ENCODE data around the gene LPP. TPM values are rescaled to one million over a fixed set of nuclear protein-coding genes. Genes with fewer than 3 reads are reported as not detected.

The LPP gene
- total RNA-seq, 1 donor from 2014 or later = 28.2 TPM

DNA sequence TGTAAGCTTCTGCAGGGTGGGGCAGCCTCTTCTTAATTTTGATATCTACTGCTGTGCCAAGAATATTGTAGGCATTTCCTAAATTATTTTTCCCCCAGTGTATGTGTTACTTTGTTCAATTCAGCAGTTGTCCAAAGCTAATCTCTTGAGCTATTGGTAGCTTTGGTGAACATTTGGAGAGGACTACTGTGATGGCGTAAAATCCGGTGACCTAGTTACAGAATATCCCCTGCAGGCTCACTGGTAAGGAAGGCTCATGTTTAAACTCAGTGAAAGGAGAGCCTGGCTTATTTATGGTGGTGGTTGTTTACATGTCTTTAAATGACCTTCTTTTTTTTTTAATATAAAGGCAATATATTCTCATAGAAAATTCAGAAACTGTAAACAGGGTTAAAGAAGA is 105.6 kb downstream of the LPP start:
- Histone ChIP-seq H3K9me3 (ENCODE audit: control insufficient read depth in 3 of 3, low read length in 3 of 3) (no peaks in the 10 kb centered on the region), H3K36me3 (ENCODE audit: control insufficient read depth in 3 of 3, insufficient read depth in 3 of 3, low read length in 3 of 3) (peaks cover 0 to 5% (median 0%) of the 10 kb centered on the region in 3 donors), H3K27ac (ENCODE audit: low read depth, low read length) (peak overlapping the region; percentile 91), H3K4me1 (ENCODE audit: control insufficient read depth in 3 of 3, insufficient read depth in 3 of 3, low read length in 3 of 3) (peaks cover 32 to 50% (median 34%) of the 10 kb centered on the region in 3 donors), H3K27me3 (ENCODE audit: control insufficient read depth in 3 of 3, insufficient read depth in 3 of 3, low read length in 3 of 3) (no peaks in the 10 kb centered on the region), H3K4me3 (ENCODE audit: low read length in 3 of 3) (no peak overlapping the region), H3K9ac (ENCODE audit: low read depth in 1 of 3, low read length in 3 of 3) (no peak overlapping the region)

DNA sequence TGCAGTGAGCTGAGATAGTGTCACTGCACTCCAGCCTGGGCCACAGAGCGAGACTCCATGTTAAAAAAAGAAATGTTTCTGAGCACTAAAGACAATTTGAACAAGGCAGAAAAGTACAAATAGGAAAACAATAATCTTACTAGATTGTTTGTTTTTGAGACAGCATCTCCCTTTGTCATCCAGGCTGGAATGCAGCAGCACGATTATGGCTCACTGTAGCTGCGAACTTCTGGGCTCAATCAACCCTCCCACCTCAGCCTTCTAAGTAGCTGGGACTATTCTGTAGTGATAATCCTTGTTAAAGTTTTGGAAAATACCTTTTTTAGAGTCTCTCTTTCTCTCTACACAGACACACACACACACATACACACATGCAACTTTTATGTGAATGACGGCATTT is 107.1 kb downstream of the LPP start:
- Histone ChIP-seq H3K9ac (ENCODE audit: low read depth in 1 of 3, low read length in 3 of 3) (no peak overlapping the region), H3K36me3 (ENCODE audit: control insufficient read depth in 3 of 3, insufficient read depth in 3 of 3, low read length in 3 of 3) (no peaks in the 10 kb centered on the region), H3K27me3 (ENCODE audit: control insufficient read depth in 3 of 3, insufficient read depth in 3 of 3, low read length in 3 of 3) (no peaks in the 10 kb centered on the region), H3K4me3 (ENCODE audit: low read length in 3 of 3) (no peak overlapping the region), H3K27ac (ENCODE audit: low read depth, low read length) (peak overlapping the region; percentile 91), H3K4me1 (ENCODE audit: control insufficient read depth in 3 of 3, insufficient read depth in 3 of 3, low read length in 3 of 3) (peaks cover 44 to 52% (median 47%) of the 10 kb centered on the region in 3 donors), H3K9me3 (ENCODE audit: control insufficient read depth in 3 of 3, low read length in 3 of 3) (no peaks in the 10 kb centered on the region)

DNA sequence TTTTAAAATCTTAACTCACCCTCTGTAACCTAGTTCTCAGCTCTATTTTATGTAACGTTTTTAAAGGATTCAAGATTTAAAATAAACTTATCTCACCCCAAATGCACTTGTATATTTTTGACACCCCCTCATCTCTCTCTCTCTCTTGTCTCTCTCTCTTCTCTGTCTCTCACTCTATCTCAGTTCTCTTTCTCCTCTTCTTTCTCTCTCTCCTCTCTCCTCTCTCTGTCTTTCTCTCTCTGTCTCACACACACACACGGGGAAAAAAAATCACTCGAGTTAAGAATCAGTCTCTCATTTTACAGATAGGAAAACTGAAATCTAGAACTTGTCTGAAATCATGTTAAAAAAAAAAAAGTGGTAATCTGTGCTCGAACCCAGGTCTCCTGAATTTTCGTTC is 108.5 kb downstream of the LPP start:
- H3K27me3 ChIP-seq (ENCODE audit: control insufficient read depth in 3 of 3, insufficient read depth in 3 of 3, low read length in 3 of 3) = no peaks in the 10 kb centered on the region
- no peaks in the 10 kb centered on the region for H3K36me3 ChIP-seq (ENCODE audit: control insufficient read depth in 3 of 3, insufficient read depth in 3 of 3, low read length in 3 of 3)
- H3K4me3 ChIP-seq (ENCODE audit: low read length in 3 of 3) = no peak overlapping the region
- no peaks in the 10 kb centered on the region for H3K9me3 ChIP-seq (ENCODE audit: control insufficient read depth in 3 of 3, low read length in 3 of 3)
- peak overlapping the region; percentile 1 to 64 (median 40) for H3K9ac ChIP-seq (ENCODE audit: low read depth in 1 of 3, low read length in 3 of 3)
- H3K27ac ChIP-seq (ENCODE audit: low read depth, low read length) = peak overlapping the region; percentile 91
- H3K4me1 ChIP-seq (ENCODE audit: control insufficient read depth in 3 of 3, insufficient read depth in 3 of 3, low read length in 3 of 3) = peaks cover 59 to 66% (median 61%) of the 10 kb centered on the region in 3 donors

DNA sequence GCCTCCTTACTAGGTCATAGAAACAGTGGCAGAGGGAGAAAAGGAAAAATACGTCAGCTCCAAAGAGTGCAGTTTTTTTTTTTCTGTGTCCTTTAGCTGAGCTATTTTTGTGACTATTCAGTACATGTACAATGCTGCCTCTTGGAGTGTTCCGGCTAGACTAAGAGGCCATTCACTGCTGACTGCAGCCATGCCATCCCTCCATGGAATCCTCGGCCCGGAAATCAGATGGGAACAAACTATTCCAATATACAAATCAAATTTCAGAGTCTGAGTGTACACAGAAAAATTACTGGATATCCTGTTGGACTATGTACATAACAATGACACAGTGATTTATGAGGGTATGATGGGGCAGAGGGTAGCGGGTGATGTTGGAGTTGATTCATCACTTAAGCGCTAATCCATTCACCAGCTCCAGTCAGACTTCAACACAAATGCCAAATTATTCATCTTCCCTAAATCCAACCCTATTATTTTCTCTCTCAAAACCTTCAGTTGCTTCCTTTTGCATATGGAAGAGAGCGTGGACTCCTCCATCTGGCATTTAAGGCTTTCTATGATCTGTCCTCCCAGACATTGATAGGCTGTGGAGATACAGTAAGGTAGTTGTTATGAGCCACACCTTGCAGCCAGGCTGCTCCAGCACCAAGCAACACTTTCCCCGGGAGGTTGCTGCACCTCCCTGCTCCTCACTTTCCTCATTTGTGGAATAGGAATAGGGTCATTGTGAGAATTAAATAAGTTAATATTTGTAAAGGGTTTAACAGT is 109.1 kb downstream of the LPP start:
- peak overlapping the region; percentile 1 to 64 (median 40) for H3K9ac ChIP-seq (ENCODE audit: low read depth in 1 of 3, low read length in 3 of 3)
- H3K36me3 ChIP-seq (ENCODE audit: control insufficient read depth in 3 of 3, insufficient read depth in 3 of 3, low read length in 3 of 3) = no peaks in the 10 kb centered on the region
- peak overlapping the region; percentile 91 for H3K27ac ChIP-seq (ENCODE audit: low read depth, low read length)
- H3K27me3 ChIP-seq (ENCODE audit: control insufficient read depth in 3 of 3, insufficient read depth in 3 of 3, low read length in 3 of 3) = no peaks in the 10 kb centered on the region
- peaks cover 59 to 72% (median 61%) of the 10 kb centered on the region in 3 donors for H3K4me1 ChIP-seq (ENCODE audit: control insufficient read depth in 3 of 3, insufficient read depth in 3 of 3, low read length in 3 of 3)
- no peaks in the 10 kb centered on the region for H3K9me3 ChIP-seq (ENCODE audit: control insufficient read depth in 3 of 3, low read length in 3 of 3)
- no peak overlapping the region for H3K4me3 ChIP-seq (ENCODE audit: low read length in 3 of 3)

DNA sequence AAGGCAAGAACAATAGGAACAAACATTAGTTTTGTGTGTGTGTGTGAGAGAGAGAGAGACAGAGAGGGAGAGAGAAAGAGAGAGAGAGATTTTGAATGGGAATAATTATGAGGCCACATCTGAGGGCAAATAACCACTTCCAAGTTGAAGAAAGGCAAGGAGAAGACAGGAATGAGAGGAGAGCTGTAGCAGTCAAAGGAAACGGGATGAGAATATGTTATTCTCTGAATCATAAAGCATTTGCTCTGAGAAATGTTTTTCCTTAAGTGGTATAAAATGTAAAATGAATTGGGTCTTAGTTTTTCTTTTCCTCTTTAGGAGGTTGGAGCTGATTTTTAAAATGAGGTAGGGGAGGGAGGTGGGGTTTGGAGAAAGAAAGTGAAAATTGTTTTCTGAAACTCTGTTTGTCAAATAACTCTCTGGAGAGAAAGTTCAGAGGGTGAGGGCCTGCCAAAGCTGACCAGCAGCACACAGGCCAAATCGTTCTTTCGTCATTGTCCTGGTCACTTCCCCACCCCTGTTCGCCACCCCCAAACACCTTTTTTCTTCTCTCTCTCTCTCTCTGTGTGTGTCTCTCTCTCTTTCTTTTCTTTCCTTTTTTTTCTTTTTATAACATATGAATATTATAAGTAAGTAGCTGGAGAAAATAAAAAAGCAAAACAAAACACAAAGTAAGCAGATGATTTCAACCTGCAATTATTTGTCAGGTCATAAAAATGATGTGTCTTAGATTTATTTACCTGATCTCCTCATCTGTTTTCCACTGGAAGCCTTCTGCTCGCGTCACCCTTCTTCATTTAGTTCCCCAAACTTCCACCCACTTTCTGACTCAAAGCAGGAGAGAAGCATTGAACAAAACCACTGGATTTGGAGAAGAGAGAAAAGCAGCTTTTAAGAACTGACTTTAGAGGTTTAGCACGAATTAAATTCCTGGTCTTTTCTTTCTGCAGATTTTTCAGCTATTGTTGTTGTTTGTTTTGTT is 110.6 kb downstream of the LPP start:
- H3K36me3 ChIP-seq (ENCODE audit: control insufficient read depth in 3 of 3, insufficient read depth in 3 of 3, low read length in 3 of 3) = no peaks in the 10 kb centered on the region
- peaks cover 53 to 66% (median 54%) of the 10 kb centered on the region in 3 donors for H3K4me1 ChIP-seq (ENCODE audit: control insufficient read depth in 3 of 3, insufficient read depth in 3 of 3, low read length in 3 of 3)
- peak overlapping the region; percentile 68 to 78 (median 69) for H3K9ac ChIP-seq (ENCODE audit: low read depth in 1 of 3, low read length in 3 of 3)
- H3K27me3 ChIP-seq (ENCODE audit: control insufficient read depth in 3 of 3, insufficient read depth in 3 of 3, low read length in 3 of 3) = no peaks in the 10 kb centered on the region
- no peaks in the 10 kb centered on the region for H3K9me3 ChIP-seq (ENCODE audit: control insufficient read depth in 3 of 3, low read length in 3 of 3)
- H3K4me3 ChIP-seq (ENCODE audit: low read length in 3 of 3) = peak overlapping the region; percentile 6 to 29 (median 10)
- H3K27ac ChIP-seq (ENCODE audit: low read depth, low read length) = peak overlapping the region; percentile 91

DNA sequence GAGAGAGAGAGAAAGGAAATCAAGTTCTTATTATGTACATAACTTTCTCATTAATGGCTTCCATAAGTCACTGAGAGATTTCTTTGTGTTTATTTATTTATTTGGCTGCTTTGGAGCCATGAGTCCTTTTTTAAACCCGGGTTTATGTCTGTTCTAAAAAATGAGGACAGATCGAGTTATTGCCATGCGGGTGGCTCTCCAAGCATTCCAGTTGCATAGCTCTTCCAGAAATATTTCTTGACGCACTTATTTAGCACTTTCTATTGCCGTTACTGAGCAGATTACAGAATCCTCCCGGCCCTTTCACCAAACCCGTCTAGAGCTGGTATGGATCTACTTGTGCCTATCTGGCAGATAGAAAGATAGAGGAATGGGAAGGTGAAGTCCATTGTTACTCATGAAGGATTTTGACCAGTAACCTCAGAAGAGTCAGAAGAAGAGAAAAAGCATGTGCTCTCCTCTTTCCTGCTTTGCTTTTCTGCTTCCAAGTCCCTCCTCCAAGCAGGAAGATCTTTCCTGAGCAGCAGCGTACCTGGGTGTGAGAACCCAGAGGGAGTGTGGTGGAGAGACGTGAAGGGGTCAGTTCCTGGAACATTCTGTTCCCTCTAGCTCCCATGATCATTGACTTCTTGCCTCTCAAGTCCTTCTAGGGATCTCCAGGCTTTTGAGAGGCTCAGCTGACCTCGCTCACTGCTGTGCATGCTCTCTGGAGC is 112.8 kb downstream of the LPP start:
- Histone ChIP-seq H3K4me3 (ENCODE audit: low read length in 3 of 3) (peak overlapping the region; percentile 38 to 61 (median 60)), H3K4me1 (ENCODE audit: control insufficient read depth in 3 of 3, insufficient read depth in 3 of 3, low read length in 3 of 3) (peaks cover 55 to 70% (median 59%) of the 10 kb centered on the region in 3 donors)

DNA sequence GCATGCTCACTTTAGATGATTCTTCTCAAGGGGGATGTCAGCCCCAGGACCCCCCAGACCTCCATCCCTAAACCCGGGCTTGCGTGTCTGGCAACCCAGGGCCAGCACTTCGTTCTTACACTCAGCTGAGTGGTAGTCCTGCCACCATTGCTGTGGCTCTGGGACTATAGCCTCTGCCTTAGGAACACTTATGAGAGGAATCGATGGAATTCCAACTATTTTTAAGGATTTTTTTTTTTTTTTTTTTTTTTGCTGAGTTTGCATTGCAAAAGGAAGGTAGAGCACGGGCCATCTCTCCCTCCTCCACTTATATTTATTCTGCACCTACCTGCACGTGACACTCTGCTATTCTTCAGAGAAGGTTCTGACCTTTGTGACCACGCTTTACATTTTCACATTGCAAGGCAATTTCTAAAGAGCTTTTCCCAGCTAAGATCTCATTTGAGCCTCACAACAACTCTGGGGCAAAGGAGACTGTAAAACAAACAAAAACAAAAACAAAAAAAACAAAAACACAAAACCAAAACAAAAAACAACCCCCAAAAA is 113.9 kb downstream of the LPP start:
- H3K27me3 ChIP-seq (ENCODE audit: control insufficient read depth in 3 of 3, insufficient read depth in 3 of 3, low read length in 3 of 3) = no peaks in the 10 kb centered on the region
- H3K27ac ChIP-seq (ENCODE audit: low read depth, low read length) = peak overlapping the region; percentile 91
- H3K4me1 ChIP-seq (ENCODE audit: control insufficient read depth in 3 of 3, insufficient read depth in 3 of 3, low read length in 3 of 3) = peaks cover 52 to 74% (median 54%) of the 10 kb centered on the region in 3 donors
- no peak overlapping the region for H3K4me3 ChIP-seq (ENCODE audit: low read length in 3 of 3)
- no peak overlapping the region for H3K9ac ChIP-seq (ENCODE audit: low read depth in 1 of 3, low read length in 3 of 3)
- H3K36me3 ChIP-seq (ENCODE audit: control insufficient read depth in 3 of 3, insufficient read depth in 3 of 3, low read length in 3 of 3) = no peaks in the 10 kb centered on the region
- H3K9me3 ChIP-seq (ENCODE audit: control insufficient read depth in 3 of 3, low read length in 3 of 3) = no peaks in the 10 kb centered on the region

More for the DNA sequence above, 112.8 kb downstream of the LPP start:
- Histone ChIP-seq H3K27me3 (ENCODE audit: control insufficient read depth in 3 of 3, insufficient read depth in 3 of 3, low read length in 3 of 3) (no peaks in the 10 kb centered on the region), H3K36me3 (ENCODE audit: control insufficient read depth in 3 of 3, insufficient read depth in 3 of 3, low read length in 3 of 3) (no peaks in the 10 kb centered on the region), H3K9ac (ENCODE audit: low read depth in 1 of 3, low read length in 3 of 3) (peak overlapping the region; percentile 68 to 78 (median 69)), H3K9me3 (ENCODE audit: control insufficient read depth in 3 of 3, low read length in 3 of 3) (no peaks in the 10 kb centered on the region), H3K27ac (ENCODE audit: low read depth, low read length) (peak overlapping the region; percentile 91)

DNA sequence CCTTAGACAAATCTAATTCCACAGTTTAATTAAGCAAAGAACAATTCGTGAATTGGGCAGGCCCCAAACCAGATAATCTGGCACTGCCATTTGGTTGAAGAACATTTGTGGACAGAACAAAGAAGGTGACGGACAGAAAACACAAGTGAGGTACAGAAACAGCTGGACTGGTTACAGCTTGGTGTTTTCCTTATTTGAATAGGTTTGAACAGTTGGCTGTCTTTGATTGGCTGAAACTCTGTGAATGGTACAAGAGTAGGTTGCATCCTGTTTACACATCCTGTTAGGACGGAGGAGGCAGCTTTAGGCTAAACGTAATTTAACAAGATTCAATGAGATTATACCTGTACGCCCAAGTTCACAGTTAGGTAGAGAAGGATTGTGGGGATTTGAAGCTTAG is 114.4 kb downstream of the LPP start:
- Histone ChIP-seq H3K4me3 (ENCODE audit: low read length in 3 of 3) (no peak overlapping the region), H3K9ac (ENCODE audit: low read depth in 1 of 3, low read length in 3 of 3) (no peak overlapping the region), H3K36me3 (ENCODE audit: control insufficient read depth in 3 of 3, insufficient read depth in 3 of 3, low read length in 3 of 3) (no peaks in the 10 kb centered on the region), H3K9me3 (ENCODE audit: control insufficient read depth in 3 of 3, low read length in 3 of 3) (no peaks in the 10 kb centered on the region), H3K4me1 (ENCODE audit: control insufficient read depth in 3 of 3, insufficient read depth in 3 of 3, low read length in 3 of 3) (peaks cover 48 to 69% (median 50%) of the 10 kb centered on the region in 3 donors), H3K27ac (ENCODE audit: low read depth, low read length) (peak overlapping the region; percentile 91), H3K27me3 (ENCODE audit: control insufficient read depth in 3 of 3, insufficient read depth in 3 of 3, low read length in 3 of 3) (no peaks in the 10 kb centered on the region)

DNA sequence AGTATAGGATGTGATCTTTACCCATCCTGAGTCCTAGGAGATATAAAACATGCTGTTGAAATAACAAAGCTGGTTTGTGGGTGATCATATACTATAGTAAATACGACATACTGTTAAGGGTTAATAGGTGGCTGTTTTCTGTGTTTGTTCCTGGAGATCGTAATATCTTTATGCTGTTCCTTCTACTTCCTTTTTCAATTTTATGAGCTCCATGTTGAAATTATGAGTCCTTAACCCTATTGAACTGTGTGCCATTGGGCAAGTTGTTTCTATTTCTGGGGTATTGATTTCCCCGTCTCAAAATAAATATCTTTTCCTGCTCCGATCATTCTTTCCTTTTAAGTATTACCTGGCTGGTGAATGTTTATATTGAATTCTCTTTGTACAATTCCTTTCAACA is 115.1 kb downstream of the LPP start:
- Histone ChIP-seq H3K9me3 (ENCODE audit: control insufficient read depth in 3 of 3, low read length in 3 of 3) (no peaks in the 10 kb centered on the region), H3K4me1 (ENCODE audit: control insufficient read depth in 3 of 3, insufficient read depth in 3 of 3, low read length in 3 of 3) (peaks cover 41 to 64% (median 43%) of the 10 kb centered on the region in 3 donors), H3K9ac (ENCODE audit: low read depth in 1 of 3, low read length in 3 of 3) (no peak overlapping the region), H3K4me3 (ENCODE audit: low read length in 3 of 3) (no peak overlapping the region), H3K27me3 (ENCODE audit: control insufficient read depth in 3 of 3, insufficient read depth in 3 of 3, low read length in 3 of 3) (no peaks in the 10 kb centered on the region), H3K27ac (ENCODE audit: low read depth, low read length) (no peak overlapping the region), H3K36me3 (ENCODE audit: control insufficient read depth in 3 of 3, insufficient read depth in 3 of 3, low read length in 3 of 3) (no peaks in the 10 kb centered on the region)
